ENCODE measurements around the gene TRPV3.

GRCh38 chr17:3603870-3604259 lies 46.3 kb upstream of the TRPV3 start:
- no peak for TF ChIP-seq CTCF (tag by site-specific recombination; IDR thresholded peaks at IDR 0.05)
- TF ChIP-seq ZNF274 (IDR thresholded peaks at IDR 0.05; ENCODE audit: low read length) = no peak
- no peak for TF ChIP-seq ZNF274 (tag by site-specific recombination; IDR thresholded peaks at IDR 0.05; ENCODE audit: borderline replicate concordance)
- TF ChIP-seq ZNF23 (tag by site-specific recombination; IDR thresholded peaks at IDR 0.05; ENCODE audit: borderline replicate concordance) = no peak
- no peak for TF ChIP-seq ZNF239 (tag by site-specific recombination; IDR thresholded peaks at IDR 0.05)
- TF ChIP-seq KLF1 (tag by site-specific recombination; IDR thresholded peaks at IDR 0.05) = no peak
- no peak for TF ChIP-seq ZNF529 (tag by site-specific recombination; IDR thresholded peaks at IDR 0.05; ENCODE audit: insufficient replicate concordance)
- TF ChIP-seq HOXA7 (CRISPR knock-in tag; IDR thresholded peaks at IDR 0.05; ENCODE audit: borderline replicate concordance) = no peak
- no peak for TF ChIP-seq ZNF785 (tag by site-specific recombination; IDR thresholded peaks at IDR 0.05)
- no peak for TF ChIP-seq ZNF585B (tag by site-specific recombination; IDR thresholded peaks at IDR 0.05)

Data from HEK293 (cell line).